Peyer's patch (tissue), 4 donors: Measurements from ENCODE around the gene WRAP73.

Experiments used
- CTCF ChIP-seq, 6 experiments: fragments of 450-650 bp in 4 of 6; fragments of 200-600 bp in 2 of 6; sonication (generic) in 1 of 6; IDR thresholded peaks; one replicate each; pipeline ENCODE4 v1.5.1; 2017 to 2019; ENCODE audit warnings: antibody characterized with exemption in 6 of 6, mild to moderate bottlenecking in 3 of 6, moderate library complexity in 1 of 6
- POLR2A ChIP-seq, 2 donors: fragments of 450-650 bp; IDR thresholded peaks; one replicate each; pipeline ENCODE4 v1.5.1; 2017; ENCODE audit warnings: antibody characterized with exemption in 2 of 2, mild to moderate bottlenecking in 2 of 2, moderate library complexity in 2 of 2

- TF ChIP-seq CTCF (IDR thresholded peaks at IDR 0.05) (no peak), POLR2A (IDR thresholded peaks at IDR 0.05) (no peak)
These were observed 19.7 kb downstream of the WRAP73 start for GRCh38 chr1:3630161-3630611.
